Prostate gland (tissue), 2 donors: ENCODE measurements around the gene METRNL. TPM values are rescaled to one million over a fixed set of nuclear protein-coding genes. Genes with fewer than 3 reads are reported as not detected.
"Not testable (repeated sequence)": the region's sequence is repeated elsewhere in the genome, so short reads cannot be mapped to it uniquely, and the experiment has no call there.

ENCODE experiments used
- DNase-seq: peaks from one replicate; pipeline ENCODE4 v3.0.0-alpha.2; 2019; ENCODE audit warnings: low spot score
- H3K27ac ChIP-seq, 2 donors: fragments of 200-600 bp; sonication (generic); 2 replicates each; pipeline ENCODE4 v1.5.1; 2017 to 2019
- H3K27me3 ChIP-seq: fragments of 200-600 bp; sonication (generic); replicated peaks from 2 replicates; pipeline ENCODE4 v1.5.1; 2019; ENCODE audit not compliant: insufficient read depth
- H3K36me3 ChIP-seq, 2 donors: fragments of 200-600 bp; sonication (generic); 1 replicate in 1 of 2; 2 replicates in 1 of 2; pipeline versions ENCODE4 v1.5.1 to v1.8.1; 2017 to 2019
- H3K4me1 ChIP-seq: fragments of 200-600 bp; sonication (generic); replicated peaks from 2 replicates; pipeline ENCODE4 v1.5.1; 2019
- H3K4me3 ChIP-seq, 2 donors: fragments of 200-600 bp; sonication (generic); 2 replicates each; pipeline ENCODE4 v1.5.1; 2017 to 2019
- H3K9me3 ChIP-seq: fragments of 200-600 bp; sonication (generic); 2 replicates; pipeline ENCODE4 v1.5.1; 2017
- POLR2A ChIP-seq: fragments of 450-650 bp; IDR thresholded peaks from one replicate; pipeline ENCODE4 v1.6.1; 2016; ENCODE audit warnings: antibody characterized with exemption, mild to moderate bottlenecking
- POLR2AphosphoS5 ChIP-seq: sonication (generic); formaldehyde crosslinking; IDR thresholded peaks from one replicate; pipeline ENCODE4 v1.6.1; 2017; ENCODE audit warnings: antibody characterized with exemption
- WGBS: methylation state at CpG from one replicate; pipeline ENCODE4 v1.1.5; 2018; 5-methylcytosine and 5-hydroxymethylcytosine counted together
- intact Hi-C: fragments of 100-400 bp; cut with DNase I; formaldehyde crosslinking; loops from one replicate; pipeline ENCODE4 v1.14.2; 2022
- total RNA-seq, 2 donors: library from RNA; depleted of rRNA; stranded (reverse); fragments of >200 nt; gene quantifications; one replicate each; pipeline ENCODE4 v1.1.0, GENCODE V29; 2016
- TF ChIP-seq, protein P1 (sequence below), 4 experiments: fragments of 200-600 bp in 2 of 4; fragments of 450-650 bp in 2 of 4; sonication (generic) in 2 of 4; IDR thresholded peaks; 1 replicate in 3 of 4; 2 replicates in 1 of 4; pipeline ENCODE4 v1.5.1; 2016 to 2019; ENCODE audit warnings: antibody characterized with exemption in 4 of 4, mild to moderate bottlenecking in 2 of 4, moderate library complexity in 2 of 4

Gene METRNL
- total RNA-seq, 2 donors from 2014 or later, result 22.4 to 59.4 TPM

- intact Hi-C loops, result no loop called here
- no peak for DNase-seq
- Histone ChIP-seq H3K27ac (no peak overlapping the region), H3K4me1 (no peaks in the 10 kb centered on the region), H3K36me3 (no peaks in the 10 kb centered on the region), H3K4me3 (no peak overlapping the region), H3K27me3 (no peaks in the 10 kb centered on the region), H3K9me3 (no peaks in the 10 kb centered on the region)
- WGBS, result 70% methylated on average over 2 of the region's 2 CpGs
- no peak for TF ChIP-seq POLR2A
- TF ChIP-seq POLR2AphosphoS5, result no peak
- TF ChIP-seq, protein P1, sequence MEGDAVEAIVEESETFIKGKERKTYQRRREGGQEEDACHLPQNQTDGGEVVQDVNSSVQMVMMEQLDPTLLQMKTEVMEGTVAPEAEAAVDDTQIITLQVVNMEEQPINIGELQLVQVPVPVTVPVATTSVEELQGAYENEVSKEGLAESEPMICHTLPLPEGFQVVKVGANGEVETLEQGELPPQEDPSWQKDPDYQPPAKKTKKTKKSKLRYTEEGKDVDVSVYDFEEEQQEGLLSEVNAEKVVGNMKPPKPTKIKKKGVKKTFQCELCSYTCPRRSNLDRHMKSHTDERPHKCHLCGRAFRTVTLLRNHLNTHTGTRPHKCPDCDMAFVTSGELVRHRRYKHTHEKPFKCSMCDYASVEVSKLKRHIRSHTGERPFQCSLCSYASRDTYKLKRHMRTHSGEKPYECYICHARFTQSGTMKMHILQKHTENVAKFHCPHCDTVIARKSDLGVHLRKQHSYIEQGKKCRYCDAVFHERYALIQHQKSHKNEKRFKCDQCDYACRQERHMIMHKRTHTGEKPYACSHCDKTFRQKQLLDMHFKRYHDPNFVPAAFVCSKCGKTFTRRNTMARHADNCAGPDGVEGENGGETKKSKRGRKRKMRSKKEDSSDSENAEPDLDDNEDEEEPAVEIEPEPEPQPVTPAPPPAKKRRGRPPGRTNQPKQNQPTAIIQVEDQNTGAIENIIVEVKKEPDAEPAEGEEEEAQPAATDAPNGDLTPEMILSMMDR (IDR thresholded peaks at IDR 0.05), result no peak
These were observed 32.3 kb upstream of the METRNL start for GRCh38 chr17:83047182-83047478.

GRCh38 chr17:83047818-83048475 is 31.5 kb upstream of the METRNL start:
- H3K27ac ChIP-seq, DNase-seq, H3K36me3 ChIP-seq, H3K4me1 ChIP-seq, intact Hi-C loops, H3K27me3 ChIP-seq, H3K9me3 ChIP-seq, H3K4me3 ChIP-seq: not testable (repeated sequence)
- WGBS, result 87% methylated on average over 12 of the region's 12 CpGs

DNA sequence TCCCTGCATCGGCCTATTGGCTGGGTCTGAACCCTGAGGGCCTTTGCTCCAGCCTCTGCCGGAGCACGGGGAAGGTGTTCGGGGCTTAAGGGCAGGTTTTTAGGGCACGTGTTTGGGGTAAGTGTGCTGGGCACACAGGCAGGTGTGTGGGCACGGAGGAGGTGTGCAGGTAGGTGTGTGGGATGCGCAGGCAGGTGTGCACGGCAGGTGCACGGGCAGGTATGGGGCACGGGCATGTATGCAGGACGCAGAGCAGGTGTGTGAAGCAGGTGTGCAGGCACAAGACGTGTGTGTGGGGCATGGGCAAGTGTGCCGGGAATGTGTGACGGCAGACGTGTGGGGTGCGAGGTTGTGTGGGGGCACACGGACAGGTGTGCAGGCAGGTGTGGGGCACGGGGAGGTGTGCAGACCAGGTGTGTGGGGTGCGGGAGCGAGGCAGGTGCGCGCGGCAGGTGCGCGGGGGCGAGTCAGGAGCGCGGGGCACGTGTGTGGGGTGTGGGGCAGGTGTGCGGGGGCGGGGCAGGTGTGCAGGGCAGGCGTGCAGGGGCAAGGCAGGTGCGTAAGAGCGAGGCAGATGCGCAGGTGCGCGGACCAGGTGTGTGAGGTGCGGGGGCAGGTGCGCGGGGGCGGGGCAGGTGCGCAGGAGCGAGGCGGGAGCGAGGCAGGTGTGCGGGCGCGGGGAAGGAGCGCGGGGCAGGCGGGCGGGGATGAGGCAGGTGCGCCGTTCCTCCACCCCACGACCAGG is 28.6 kb upstream of the METRNL start:
- no peak for DNase-seq
- 27% methylated on average over 52 of the region's 55 CpGs for WGBS

DNA sequence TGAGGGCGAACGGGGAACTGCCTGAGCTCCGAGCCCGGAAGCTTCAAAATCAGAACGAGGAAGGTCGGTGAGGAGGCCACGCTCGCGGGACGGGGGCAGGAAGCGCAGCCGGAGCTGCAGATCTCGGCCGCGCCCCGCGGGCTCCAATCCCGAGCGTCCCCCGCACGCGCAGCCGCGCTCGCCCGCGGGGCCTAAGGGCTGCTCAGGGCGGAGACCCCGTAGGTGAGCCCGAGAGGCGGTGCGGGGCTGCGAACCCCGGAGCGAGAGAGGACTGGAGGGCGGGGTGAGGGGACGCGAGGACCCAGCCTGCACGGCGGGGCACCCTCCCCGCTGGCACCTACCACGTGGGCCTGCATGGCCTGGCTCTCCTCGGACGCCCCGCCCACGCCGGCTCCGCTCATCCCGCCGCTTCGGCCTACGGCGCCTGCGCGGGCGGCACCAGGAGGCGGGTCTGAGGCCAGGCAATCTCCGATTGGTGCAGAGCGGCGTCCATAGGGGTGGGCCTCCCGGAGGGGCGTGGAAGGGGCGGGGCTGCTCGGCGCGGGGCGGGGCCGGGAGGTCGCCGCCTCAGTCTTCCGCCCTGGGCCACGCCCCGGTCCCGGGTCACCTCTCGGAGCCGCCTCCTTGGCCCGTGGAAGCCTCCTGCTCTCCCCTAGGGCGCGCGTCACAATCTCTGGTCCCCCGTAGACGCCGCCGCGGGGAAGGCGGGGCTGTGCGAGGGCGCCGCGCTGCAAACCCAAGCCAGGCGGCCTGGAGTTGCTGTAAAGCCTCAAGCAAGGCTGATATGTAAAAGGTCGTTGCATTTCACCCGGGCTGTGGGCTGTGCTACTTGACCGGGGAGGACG is 27.8 kb upstream of the METRNL start:
- whole genome bisulfite sequencing, result under 1% methylated on average over 89 of the region's 95 CpGs
- peak; percentile 96 for DNase-seq
- peak overlapping the region; percentile 72 to 84 for H3K4me3 ChIP-seq
- H3K27me3 ChIP-seq, result no peaks in the 10 kb centered on the region
- H3K36me3 ChIP-seq, result no peaks in the 10 kb centered on the region
- intact Hi-C loops, result loop anchor here (2.0 kb wide), 1 partner anchor 27 kb away; the partner anchor contains the start of gene METRNL
- no peaks in the 10 kb centered on the region for H3K9me3 ChIP-seq
- peaks cover 8% of the 10 kb centered on the region for H3K4me1 ChIP-seq
- peak overlapping the region; percentile 71 to 78 for H3K27ac ChIP-seq
- TF ChIP-seq POLR2AphosphoS5 (peak; percentile 90), POLR2A (peak; percentile 88)
- TF ChIP-seq, protein P1 (IDR thresholded peaks at IDR 0.05), result peak in 1 of 4 experiments; percentile 12

More for the DNA sequence above, 28.6 kb upstream of the METRNL start:
- H3K27me3 ChIP-seq, result no peaks in the 10 kb centered on the region
- peaks cover 8% of the 10 kb centered on the region for H3K4me1 ChIP-seq
- TF ChIP-seq, protein P1 (IDR thresholded peaks at IDR 0.05), result no peak
- TF ChIP-seq POLR2A, result no peak
- no peak for TF ChIP-seq POLR2AphosphoS5
- no peaks in the 10 kb centered on the region for H3K36me3 ChIP-seq
- H3K4me3 ChIP-seq, result peak overlapping the region; percentile 72 to 84
- H3K9me3 ChIP-seq, result no peaks in the 10 kb centered on the region
- intact Hi-C loops, result loop anchor here (2.0 kb wide), 1 partner anchor 28 kb away; the partner anchor contains the start of gene METRNL
- peak overlapping the region; percentile 71 for H3K27ac ChIP-seq

- Histone ChIP-seq H3K27ac (peak overlapping the region; percentile 71 to 78), H3K36me3 (no peaks in the 10 kb centered on the region), H3K9me3 (no peaks in the 10 kb centered on the region), H3K4me3 (peak overlapping the region; percentile 72 to 84), H3K27me3 (no peaks in the 10 kb centered on the region), H3K4me1 (peaks cover 8% of the 10 kb centered on the region)
- DNase-seq, result no peak
- TF ChIP-seq, protein P1 (IDR thresholded peaks at IDR 0.05), result no peak
- TF ChIP-seq POLR2A (no peak), POLR2AphosphoS5 (no peak)
- 51% methylated on average over 12 of the region's 12 CpGs for WGBS
- intact Hi-C loops, result no loop called here
These were observed 27.2 kb upstream of the METRNL start for GRCh38 chr17:83052241-83052564.
